Tibial nerve (tissue), 3 donors: Measurements from ENCODE around the gene CACNG7.

Source experiments
- POLR2A ChIP-seq, 2 donors: fragments of 450-650 bp; IDR thresholded peaks; one replicate each; pipeline ENCODE4 v1.6.1; 2017; ENCODE audit warnings: antibody characterized with exemption in 2 of 2, mild to moderate bottlenecking in 2 of 2, moderate library complexity in 2 of 2
- TF ChIP-seq, protein P1 (sequence below), 5 experiments: fragments of 200-600 bp in 3 of 5; fragments of 450-650 bp in 2 of 5; sonication (generic) in 3 of 5; IDR thresholded peaks; one replicate each; pipeline ENCODE4 v1.5.1; 2016 to 2019; ENCODE audit warnings: antibody characterized with exemption in 5 of 5, mild to moderate bottlenecking in 3 of 5, moderate library complexity in 2 of 5

DNA sequence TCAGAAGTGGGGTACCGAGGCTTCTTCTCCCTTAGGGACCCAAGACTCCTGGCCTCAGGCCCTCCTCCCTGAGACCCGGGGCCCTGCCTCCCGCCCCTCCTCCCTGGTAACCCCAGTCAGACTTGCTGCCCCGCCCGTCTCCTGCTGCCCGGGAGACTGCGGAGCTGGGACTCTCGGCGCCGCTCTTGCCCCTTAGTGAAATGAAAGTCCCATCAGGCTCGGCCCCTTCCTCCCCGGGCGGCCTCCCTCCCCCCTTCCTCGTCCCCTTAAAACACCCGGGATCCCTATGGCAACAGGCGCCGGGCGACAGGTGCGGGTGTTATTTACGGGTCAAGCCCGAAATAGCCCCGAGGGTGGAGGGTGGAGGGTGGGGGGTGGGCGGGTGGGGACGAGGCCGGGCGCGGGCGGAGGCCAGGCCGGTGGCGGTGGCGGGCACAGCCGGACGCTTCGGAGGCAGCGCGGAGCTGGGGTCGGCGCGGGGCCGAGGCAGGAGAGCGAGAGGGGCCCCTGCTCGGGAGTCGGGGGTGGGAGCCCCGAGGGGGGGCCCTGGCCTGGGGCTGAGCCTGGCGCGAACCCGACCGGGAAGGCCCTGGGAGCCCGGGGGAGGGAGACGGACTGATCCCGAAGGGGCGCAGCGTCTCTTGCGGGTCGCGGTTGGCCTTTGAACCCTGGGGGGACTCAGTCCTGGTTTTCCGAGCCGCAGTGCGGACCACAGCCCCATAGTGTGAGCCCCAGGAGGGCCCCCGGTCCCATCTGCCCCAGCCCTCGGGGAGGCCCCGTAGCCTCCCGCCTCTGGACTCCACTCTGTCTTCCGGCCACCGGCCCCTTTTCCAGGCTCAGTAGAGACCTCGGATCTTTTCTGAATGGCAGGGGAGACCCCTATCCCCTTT lies 82.4 kb downstream of the CACNG7 start, which contains the start of gene CACNG6:
- TF ChIP-seq, protein P1, sequence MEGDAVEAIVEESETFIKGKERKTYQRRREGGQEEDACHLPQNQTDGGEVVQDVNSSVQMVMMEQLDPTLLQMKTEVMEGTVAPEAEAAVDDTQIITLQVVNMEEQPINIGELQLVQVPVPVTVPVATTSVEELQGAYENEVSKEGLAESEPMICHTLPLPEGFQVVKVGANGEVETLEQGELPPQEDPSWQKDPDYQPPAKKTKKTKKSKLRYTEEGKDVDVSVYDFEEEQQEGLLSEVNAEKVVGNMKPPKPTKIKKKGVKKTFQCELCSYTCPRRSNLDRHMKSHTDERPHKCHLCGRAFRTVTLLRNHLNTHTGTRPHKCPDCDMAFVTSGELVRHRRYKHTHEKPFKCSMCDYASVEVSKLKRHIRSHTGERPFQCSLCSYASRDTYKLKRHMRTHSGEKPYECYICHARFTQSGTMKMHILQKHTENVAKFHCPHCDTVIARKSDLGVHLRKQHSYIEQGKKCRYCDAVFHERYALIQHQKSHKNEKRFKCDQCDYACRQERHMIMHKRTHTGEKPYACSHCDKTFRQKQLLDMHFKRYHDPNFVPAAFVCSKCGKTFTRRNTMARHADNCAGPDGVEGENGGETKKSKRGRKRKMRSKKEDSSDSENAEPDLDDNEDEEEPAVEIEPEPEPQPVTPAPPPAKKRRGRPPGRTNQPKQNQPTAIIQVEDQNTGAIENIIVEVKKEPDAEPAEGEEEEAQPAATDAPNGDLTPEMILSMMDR (IDR thresholded peaks at IDR 0.05), result no peak
- no peak for TF ChIP-seq POLR2A (IDR thresholded peaks at IDR 0.05)
